Hepatic stellate cell (primary cell): ENCODE measurements around the gene RXRB.
A peak's percentile ranks its signal among the peaks of the same experiment; 100 is the strongest.

Experiments
- DNase-seq: peaks from one replicate; pipeline ENCODE4 v3.0.0; 2011; ENCODE audit warnings: low spot score

RXRB gene

DNA sequence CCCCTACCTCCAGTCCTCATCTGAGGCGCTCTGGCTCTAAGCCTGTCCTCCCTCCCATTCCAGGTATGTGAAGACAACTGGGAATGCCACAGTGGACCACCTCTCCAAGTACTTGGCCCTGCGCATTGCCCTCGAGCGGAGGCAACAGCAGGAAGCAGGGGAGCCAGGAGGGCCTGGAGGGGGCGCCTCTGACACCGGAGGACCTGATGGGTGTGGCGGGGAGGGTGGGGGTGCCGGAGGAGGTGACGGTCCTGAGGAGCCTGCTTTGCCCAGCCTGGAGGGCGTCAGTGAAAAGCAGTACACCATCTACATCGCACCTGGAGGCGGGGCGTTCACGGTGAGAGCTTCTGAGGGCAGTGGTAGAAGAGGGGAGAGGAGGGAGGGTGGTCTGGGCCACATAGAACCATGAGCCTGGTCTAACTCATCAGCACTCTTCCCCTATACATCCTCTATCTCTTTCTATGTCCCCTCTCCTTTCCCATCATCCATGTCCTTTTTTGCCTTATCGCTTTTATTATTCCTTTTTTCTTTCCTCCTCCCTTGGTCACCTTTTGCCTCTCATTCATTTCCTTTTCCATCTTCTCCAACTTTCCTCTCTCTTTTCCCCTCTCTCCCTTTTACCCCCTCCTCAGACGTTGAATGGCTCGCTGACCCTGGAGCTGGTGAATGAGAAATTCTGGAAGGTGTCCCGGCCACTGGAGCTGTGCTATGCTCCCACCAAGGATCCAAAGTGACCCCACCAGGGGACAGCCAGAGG is 11.4 kb upstream of the RXRB start:
- no peak for DNase-seq

DNA sequence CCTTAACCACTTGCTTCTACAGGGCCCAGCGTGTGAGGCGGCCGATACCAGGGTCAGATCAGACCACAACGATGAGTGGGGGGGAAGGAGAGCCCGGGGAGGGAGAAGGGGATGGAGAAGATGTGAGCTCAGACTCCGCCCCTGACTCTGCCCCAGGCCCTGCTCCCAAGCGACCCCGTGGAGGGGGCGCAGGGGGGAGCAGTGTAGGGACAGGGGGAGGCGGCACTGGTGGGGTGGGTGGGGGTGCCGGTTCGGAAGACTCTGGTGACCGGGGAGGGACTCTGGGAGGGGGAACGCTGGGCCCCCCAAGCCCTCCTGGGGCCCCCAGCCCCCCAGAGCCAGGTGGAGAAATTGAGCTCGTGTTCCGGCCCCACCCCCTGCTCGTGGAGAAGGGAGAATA is 10.7 kb upstream of the RXRB start:
- no peak for DNase-seq

DNA sequence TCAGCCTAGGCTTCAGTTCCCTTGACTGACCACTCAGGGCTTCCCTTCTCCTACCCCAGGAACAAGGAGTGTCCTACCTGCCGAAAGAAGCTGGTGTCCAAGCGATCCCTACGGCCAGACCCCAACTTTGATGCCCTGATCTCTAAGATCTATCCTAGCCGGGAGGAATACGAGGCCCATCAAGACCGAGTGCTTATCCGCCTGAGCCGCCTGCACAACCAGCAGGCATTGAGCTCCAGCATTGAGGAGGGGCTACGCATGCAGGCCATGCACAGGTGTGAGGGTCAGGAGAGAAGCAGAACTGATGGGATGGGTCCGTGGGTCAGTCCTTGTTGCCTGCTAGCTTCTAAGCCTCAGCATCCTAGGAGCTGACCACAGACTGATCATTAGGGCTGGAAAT is 9.4 kb upstream of the RXRB start:
- peak; percentile 3 for DNase-seq

DNA sequence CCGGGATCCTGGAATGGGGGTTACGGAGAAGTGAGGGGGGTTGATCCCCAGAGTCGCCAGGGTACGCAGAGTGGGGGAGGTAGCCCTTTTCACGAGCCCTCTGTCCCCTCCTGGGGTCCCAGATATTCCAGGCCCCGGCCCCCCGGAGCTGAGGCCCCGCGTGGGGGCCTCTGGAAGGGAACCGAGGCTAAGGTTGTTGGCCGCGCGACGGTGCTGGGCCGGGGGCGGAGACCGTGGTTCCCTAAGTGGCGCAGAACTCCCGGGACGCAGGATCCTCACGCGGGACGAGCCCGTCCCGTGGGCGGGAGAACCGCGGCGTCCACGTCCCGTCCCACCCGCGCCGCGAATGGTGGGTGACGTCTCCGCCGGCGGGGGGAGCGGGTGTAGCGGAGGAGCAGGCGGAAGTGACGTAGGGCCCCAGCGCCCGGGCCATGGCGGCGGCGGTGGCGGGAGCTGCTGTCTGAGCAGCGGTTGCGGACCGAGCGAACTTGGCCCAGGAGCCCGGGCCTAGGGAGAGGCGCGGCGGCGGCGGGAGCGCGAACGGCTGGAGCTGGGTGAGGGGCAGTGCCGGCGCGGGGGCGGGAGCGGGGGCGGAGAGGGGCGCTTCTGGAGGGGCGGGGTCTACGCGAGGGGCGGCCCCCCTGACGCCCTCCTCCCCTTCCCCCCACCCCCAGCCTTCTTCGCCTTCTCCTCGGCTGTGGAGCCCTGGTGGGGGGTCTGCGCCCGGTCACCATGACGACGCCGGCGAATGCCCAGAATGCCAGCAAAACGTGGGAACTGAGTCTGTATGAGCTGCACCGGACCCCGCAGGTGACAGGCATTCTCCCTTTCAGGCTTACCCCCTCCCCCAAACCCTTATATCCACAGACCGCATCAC is 7.9 kb upstream of the RXRB start, which contains the start of gene RING1:
Gene RING1, plus strand, starts transcription at position 410 of the 877 bp plus-strand sequence. Its CDS starts 323 bp downstream, at position 733.
- peak; percentile 97 for DNase-seq

DNA sequence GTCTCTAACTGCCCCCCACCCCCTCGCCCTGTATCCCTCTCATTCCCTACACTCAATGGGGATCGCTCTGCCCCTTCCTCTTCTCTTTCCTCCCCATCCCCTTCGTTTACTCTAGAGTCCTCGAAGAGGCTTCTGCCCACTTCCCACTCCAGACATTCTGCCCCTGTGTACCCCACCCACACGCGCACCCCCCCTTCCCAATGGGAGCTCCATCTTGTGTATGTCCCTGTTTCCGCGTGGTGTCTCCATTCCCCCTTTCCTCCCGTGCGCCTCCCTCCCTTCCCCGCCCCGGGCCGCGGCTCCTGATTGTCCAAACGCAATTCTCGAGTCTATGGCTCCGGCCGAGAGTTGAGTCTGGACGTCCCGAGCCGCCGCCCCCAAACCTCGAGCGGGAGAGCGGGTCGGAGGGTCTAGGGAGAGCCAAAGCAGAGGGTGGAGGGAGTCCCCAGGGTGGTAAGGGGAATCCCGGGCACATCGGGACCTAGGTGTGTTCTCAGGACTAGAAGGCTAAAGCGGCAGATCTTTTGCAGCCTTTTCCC is 7.2 kb upstream of the RXRB start:
- DNase-seq = peak; percentile 77

DNA sequence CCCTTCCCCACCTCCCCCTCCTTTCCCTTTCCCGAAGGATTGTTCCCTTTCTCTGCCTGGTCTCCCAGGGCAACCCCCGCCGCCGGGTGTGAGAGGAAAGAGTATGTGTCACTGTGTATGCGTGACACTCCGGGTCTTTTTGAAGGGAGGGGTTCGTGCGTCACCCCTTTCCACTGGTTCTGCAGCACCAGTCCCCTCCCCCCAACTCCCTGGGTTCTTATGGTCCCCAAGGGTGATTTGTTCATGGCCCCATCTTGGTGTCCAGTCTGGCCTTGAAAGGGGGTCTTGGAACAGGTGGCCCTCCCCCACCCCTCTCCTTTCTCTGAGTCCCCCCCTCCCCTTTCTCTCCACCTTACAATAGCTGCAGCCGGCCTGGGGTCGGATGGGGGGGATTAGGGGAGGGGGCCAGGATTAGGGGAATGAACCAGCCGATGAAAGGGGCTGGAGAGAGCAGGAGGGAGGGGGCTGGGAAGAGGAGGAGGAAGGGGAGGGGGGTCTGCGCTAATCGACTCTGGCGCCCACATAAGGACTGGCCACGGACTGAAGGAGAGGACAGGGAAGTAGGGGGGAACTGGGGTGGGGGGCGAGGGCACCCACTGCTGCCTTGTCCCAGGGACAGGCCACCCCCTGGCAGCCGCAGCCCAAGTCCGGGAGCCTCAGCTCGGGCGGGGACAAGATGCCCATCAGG is 6.5 kb upstream of the RXRB start:
- peak; percentile 90 for DNase-seq

DNA sequence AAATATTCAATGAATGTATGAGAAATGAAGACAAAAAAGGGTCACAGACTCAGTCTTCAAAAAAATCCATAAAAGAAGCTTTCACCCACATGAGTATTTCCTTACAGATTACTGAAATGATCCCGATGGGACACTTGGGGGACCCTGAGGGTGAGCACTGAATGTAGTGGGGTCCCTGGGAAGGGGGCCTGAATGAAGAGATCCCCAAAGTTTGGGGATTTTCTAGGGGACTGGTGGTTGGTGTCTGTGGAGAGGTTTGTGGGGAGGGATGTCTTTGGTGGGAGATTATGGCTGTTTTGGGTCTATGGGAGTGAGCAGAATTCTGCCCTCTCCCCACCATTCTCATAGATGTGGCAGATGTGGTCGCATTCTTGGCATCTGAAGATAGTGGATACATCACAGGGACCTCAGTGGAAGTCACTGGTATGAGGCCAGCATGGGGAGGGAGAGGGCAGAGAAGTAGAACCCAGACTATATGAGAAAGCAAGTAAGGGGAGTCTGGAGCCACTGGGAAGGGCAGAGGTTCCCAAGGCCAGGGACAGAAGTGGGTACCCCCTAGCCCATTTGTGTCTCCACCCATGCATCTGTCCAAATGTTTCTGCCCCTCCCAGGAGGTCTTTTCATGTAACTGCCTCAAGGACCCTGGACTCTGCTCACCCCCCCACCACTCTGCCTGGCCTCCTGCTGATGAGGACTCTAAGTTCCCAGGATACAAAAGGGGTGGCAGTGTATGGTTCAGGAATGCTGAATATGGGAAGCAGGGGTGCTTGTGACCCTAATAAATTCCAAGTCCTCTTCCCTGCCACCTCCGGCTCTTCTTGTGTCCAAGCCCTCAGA is 5.8 kb upstream of the RXRB start:
- DNase-seq = peak; percentile 60

DNA sequence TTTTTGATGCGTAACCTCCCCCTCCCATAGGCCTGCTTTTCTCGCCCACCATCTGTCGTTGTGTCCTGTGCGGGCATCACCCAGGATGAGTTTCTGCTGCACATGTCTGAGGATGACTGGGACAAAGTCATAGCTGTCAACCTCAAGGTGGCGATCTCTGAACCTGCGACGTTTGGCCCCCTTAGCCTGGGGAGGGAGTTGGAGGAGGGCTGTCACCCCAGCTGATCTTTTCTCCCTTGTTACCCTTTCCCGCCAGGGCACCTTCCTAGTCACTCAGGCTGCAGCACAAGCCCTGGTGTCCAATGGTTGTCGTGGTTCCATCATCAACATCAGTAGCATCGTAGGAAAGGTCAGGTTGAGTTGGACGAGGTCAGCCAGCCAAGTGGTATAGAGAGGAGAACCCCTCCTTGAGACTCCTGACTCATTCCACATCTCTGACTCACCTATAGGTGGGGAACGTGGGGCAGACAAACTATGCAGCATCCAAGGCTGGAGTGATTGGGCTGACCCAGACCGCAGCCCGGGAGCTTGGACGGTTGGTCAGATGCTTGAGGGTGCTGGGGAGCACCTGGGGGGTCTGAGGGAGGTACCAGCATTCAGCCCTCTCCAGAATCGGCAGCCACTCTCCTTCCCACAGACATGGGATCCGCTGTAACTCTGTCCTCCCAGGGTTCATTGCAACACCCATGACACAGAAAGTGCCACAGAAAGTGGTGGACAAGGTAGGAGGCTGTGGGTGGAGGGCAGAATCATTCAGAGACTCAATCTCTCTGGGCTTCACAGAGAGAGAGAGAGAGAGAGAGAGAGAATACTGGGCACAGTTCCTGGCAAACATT is 4.9 kb upstream of the RXRB start:
- DNase-seq = peak; percentile 57

DNA sequence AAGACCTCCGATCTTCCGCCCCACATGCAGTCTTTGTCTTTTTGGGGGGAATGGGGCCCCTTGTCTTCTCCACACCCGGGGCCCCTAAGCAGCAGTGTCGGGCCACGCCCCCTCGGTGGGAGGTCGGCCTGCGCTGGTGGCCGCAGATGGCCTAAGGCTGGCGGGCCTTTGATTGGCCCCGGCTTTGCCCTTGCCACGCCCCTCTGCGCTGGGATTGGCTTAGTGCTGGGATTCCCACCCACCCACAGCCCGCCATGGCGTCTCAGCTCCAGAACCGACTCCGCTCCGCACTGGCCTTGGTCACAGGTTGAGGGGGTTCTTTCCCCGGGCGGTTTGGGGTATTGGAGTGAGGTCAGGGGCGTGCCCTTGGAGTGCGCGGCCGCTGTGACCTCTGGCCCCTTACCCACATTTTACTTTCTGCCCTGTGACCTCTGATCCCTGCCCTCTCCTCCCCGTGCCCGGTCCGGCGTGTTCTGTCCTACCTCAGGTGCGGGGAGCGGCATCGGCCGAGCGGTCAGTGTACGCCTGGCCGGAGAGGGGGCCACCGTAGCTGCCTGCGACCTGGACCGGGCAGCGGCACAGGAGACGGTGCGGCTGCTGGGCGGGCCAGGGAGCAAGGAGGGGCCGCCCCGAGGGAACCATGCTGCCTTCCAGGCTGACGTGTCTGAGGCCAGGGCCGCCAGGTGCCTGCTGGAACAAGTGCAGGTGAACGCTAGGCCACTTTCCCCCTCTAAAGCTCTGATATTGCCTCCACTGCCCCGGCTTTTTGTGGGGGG is 4.1 kb upstream of the RXRB start, which contains the start of gene HSD17B8:
Gene HSD17B8, plus strand, starts transcription at position 241 of the 776 bp plus-strand sequence. Its CDS starts 14 bp downstream, at position 255.
- peak; percentile 98 for DNase-seq

DNA sequence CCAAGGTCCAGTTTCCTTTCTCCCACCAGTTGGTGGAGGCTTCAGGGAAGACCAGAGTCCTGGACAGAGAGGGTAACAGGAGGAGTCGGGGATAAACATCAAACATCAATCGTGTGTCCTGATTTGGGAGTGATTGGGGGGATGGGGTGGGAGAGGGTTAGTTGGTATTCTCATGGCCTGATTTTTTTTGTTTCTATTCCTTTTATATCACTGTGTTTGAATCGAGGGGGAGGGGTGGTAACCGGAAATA is 3.6 kb upstream of the RXRB start:
- DNase-seq = no peak

DNA sequence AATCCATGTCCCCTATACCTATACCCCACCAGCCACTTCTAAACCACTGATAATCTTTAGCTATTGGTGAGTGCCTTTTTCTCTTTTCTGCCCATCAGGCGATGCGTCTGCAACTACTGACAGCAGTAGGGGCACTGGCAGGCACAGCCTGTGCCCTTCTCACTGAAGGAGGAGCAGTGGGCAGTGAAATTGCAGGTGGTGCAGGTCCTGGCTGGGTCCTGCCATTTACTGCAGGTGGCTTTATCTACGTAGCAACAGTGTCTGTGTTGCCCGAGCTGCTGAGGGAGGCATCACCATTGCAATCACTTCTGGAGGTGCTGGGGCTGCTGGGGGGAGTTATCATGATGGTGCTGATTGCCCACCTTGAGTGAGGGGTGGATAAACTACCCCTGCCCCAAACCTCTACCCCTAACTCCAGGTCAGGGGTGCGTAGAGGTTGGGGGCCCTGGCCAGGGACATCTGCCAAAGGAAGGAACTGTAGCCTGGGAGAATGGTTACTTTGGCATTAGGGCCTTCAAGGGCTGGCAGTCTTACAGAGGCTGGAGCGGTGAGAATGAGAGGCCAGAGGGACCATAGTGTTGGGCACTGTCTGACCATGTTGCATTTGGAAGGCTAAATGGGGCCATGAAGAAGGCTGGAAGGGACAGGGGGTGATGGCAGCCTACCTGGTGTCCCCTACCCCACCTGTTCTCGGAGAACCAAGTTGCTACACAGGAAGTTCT is 3.1 kb upstream of the RXRB start:
- no peak for DNase-seq

DNA sequence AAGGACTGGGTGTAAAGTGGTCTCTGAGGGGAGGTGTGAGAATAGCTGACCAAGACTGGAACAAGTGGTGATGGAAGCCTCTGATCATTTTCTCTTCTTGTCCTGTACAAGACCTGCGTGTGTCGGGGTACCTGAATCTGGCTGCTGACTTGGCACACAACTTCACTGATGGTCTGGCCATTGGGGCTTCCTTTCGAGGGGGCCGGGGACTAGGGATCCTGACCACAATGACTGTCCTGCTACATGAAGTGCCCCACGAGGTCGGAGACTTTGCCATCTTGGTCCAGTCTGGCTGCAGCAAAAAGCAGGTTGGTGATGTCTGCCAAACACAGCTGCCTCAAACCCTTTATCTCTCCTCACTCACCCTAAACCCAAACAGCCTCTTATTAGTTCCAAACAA is 2.3 kb upstream of the RXRB start:
- no peak for DNase-seq

DNA sequence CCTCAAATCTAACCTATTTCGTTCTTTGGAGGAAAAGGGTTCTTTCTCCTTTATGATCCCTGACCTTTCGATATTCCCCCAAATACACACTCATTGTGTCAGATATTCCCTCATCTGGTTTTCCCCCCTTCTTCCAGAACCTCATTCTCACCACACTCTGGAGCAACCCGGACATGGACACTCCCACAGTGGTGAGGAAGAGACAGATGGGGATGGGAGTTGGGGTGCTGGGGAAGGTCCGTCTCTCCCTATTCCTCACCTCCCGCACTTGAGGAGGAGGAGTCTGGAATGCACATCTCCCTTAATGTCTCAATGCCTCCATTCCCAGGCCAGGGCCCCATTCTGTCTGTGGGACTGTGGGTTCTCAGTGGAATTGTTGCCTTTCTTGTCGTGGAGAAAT is 1.5 kb upstream of the RXRB start:
- DNase-seq = no peak

DNA sequence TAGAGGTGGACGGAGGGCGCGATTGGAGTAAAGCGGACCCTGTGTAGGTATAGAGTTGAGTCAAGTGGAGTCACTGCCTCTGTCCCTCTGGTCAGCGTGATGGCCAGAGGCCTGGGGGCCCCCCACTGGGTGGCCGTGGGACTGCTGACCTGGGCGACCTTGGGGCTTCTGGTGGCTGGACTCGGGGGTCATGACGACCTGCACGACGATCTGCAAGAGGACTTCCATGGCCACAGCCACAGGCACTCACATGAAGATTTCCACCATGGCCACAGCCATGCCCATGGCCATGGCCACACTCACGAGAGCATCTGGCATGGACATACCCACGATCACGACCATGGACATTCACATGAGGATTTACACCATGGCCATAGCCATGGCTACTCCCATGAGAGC is 681 bp upstream of the RXRB start:
- peak; percentile 43 for DNase-seq

DNA sequence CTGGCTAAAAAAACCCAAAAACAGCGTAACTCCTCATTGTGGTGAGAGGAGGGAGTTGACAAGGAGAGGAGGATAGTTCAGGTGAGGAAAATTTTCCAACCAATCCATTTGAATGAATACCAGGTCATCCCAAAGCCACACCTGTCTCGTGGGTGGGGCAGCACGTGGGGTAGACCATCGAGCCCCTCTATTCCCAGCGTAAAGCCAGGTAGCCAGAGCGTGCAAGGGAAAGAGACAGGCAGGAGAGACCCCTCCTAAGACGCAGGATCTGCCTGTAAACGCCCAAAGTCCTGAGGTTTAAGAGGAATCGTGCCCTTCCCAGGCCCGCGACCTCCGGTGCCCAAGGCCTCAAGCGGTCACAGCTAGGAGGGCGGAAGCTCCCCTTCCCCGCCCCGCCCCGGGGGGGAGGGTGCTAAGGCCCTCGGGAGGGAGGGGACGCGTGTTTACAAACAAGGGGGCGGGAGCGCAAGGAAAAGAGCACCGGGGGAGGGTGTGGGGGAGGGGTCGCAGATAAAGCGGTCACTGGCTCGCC is 712 bp downstream of the RXRB start:
- DNase-seq = peak; percentile 74

DNA sequence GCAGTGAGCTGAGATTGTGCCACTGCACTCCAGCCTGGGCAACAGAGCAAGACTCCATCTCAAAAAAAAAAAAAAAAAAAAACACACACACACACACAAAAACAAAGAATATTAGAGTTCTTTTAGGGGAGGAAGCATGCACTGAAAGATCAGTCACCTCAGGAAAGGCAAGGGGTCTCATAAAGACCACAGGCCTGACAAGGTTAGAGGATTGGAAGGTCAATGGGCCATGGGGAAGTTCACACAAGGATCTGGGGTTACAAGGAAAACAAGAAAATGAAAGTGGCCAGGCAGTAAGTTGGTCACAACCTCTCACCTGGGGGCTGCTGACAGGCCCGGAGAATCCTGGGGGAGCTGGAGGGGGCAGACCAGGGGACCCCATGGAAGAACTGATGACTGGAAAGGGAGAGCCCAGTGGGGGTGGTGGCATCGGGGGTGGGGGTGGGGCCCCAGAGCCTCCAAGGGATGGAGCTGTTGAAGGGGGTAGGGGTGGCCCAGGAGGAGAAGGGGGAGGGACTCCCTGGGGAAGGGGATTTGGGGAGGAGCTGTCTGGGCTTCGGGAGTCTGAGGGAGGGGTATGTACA is 1.5 kb downstream of the RXRB start:
- no peak for DNase-seq

DNA sequence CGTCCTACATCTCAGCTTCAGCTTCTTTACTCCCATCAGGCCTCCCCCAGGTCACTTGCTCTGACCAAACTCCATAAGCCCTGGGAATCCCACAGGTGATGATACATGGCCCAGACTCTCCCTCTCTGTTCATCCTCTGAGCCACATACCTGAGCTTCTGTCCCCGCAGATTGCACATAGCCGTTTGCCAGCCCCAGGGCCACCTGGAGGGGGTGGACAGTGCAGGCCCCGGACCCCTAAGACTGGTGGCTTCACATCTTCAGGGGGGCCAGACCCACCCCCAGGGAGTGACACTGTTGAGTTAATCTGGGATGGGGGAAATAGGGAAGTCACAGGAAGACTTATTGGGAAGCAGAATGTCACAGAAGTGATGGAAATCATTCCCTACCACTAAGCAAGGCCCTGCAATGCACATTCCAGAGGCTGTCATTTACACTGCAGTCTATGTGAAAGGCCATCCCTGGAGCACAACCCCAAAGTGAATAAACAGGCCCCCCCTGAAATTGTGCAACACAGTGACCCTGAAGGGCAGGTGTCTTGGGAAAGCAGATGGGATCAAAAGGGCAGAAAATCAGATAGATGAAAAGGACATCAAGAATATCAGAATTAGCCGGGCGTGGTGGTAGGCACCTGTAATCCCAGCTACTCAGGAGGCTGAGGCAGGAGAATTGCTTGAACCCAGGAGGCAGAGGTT is 2.2 kb downstream of the RXRB start:
- DNase-seq = no peak
